Keratinocyte (primary cell): ENCODE results near the gene CCDC18. TPM values are rescaled to one million over a fixed set of nuclear protein-coding genes. Genes with fewer than 3 reads are reported as not detected.
A peak's percentile ranks its signal among the peaks of the same experiment; 100 is the strongest.

Source experiments
- DNase-seq: peaks from one replicate; pipeline ENCODE4 v3.0.0-alpha.2; 2011; ENCODE audit warnings: low read depth, missing footprints, low spot score
- FAIRE-seq: peaks from 2 replicates; lab custom pipeline; 2011; peaks lifted over from hg19 to GRCh38; lab: Jason Lieb, UNC
- H2AFZ ChIP-seq: 2 replicates; pipeline ENCODE4 v1.6.0; 2012; ENCODE audit warnings: low read length, control low read depth, inconsistent platforms; ENCODE audit not compliant: control insufficient read depth
- H3K27ac ChIP-seq: 2 replicates; pipeline ENCODE4 v1.5.1; 2011; ENCODE audit warnings: low read length; ENCODE audit not compliant: control insufficient read depth, insufficient read depth
- H3K27me3 ChIP-seq: 3 replicates; pipeline ENCODE4 v1.6.0; 2011; ENCODE audit warnings: low read length; ENCODE audit not compliant: control insufficient read depth, insufficient read depth; ENCODE audit errors: extremely low read depth
- H3K36me3 ChIP-seq, 2 experiments: 2 replicates in 1 of 2; 3 replicates in 1 of 2; pipeline ENCODE4 v1.5.1; 2011; ENCODE audit warnings: low read length in 2 of 2, mild to moderate bottlenecking in 1 of 2; ENCODE audit not compliant: control insufficient read depth in 2 of 2, insufficient read depth in 2 of 2; ENCODE audit errors: extremely low read depth in 1 of 2
- H3K4me1 ChIP-seq: 3 replicates; pipeline ENCODE4 v1.5.1; 2011; ENCODE audit warnings: low read length; ENCODE audit not compliant: control insufficient read depth, insufficient read depth; ENCODE audit errors: extremely low read depth
- H3K4me2 ChIP-seq: 3 replicates; pipeline ENCODE4 v1.6.0; 2011; ENCODE audit warnings: low read depth, low read length; ENCODE audit not compliant: control insufficient read depth, insufficient read depth; ENCODE audit errors: extremely low read depth
- H3K4me3 ChIP-seq, 3 experiments: fragments of 200-600 bp in 1 of 3; sonication (generic) in 1 of 3; 2 replicates in 2 of 3; 3 replicates in 1 of 3; pipeline ENCODE4 v1.5.1; 2011 to 2016; ENCODE audit warnings: low read length in 3 of 3, mild to moderate bottlenecking in 3 of 3, control low read depth in 2 of 3, inconsistent platforms in 1 of 3, low read depth in 1 of 3, mixed read lengths in 1 of 3, mixed run types in 1 of 3, moderate library complexity in 1 of 3; ENCODE audit not compliant: control insufficient read depth in 2 of 3, insufficient read depth in 2 of 3; ENCODE audit errors: extremely low read depth in 1 of 3
- H3K79me2 ChIP-seq: 2 replicates; pipeline ENCODE4 v1.6.0; 2012; ENCODE audit warnings: low read length; ENCODE audit not compliant: control insufficient read depth, insufficient read depth
- H3K9ac ChIP-seq: 3 replicates; pipeline ENCODE4 v1.6.0; 2011; ENCODE audit warnings: low read length; ENCODE audit not compliant: control insufficient read depth, insufficient read depth; ENCODE audit errors: extremely low read depth
- H3K9me1 ChIP-seq: 3 replicates; pipeline ENCODE4 v1.6.0; 2011; ENCODE audit warnings: low read length; ENCODE audit not compliant: control insufficient read depth, insufficient read depth; ENCODE audit errors: extremely low read depth
- H3K9me3 ChIP-seq: 2 replicates; pipeline ENCODE4 v1.5.1; 2012; ENCODE audit warnings: low read depth, low read length; ENCODE audit not compliant: control insufficient read depth
- H4K20me1 ChIP-seq: 3 replicates; pipeline ENCODE4 v1.6.0; 2011; ENCODE audit warnings: low read length; ENCODE audit not compliant: control insufficient read depth, insufficient read depth; ENCODE audit errors: extremely low read depth
- EZH2 ChIP-seq: IDR thresholded peaks from one replicate; pipeline ENCODE4 v1.6.1; 2012; ENCODE audit warnings: inconsistent platforms, mild to moderate bottlenecking, low read length, moderate library complexity
- dilution Hi-C: fragments of 300-500 bp; cut with MboI; formaldehyde crosslinking; loops from one replicate; pipeline ENCODE4 v1.7.0; 2020; ENCODE audit warnings: low sequenced_read_pairs; ENCODE audit not compliant: extremely low pct_ligation_motif_present
- polyA plus RNA-seq, 5 experiments: library from polyadenylated mRNA; depleted of rRNA in 3 of 5; stranded (reverse) in 3 of 5; stranded (forward) in 1 of 5; unstranded in 1 of 5; fragments of >200 nt; gene quantifications; 1 replicate in 1 of 5; 2 replicates in 3 of 5; 3 replicates in 1 of 5; pipeline versions ENCODE4 v1.2.1 to v1.2.3, GENCODE V29; 2011 to 2012; ENCODE audit warnings: missing spikeins in 2 of 5, low read depth in 1 of 5, low replicate concordance in 1 of 5
- TF ChIP-seq, protein P1 (sequence below), 3 experiments: IDR thresholded peaks in 1 of 3; conservative IDR thresholded peaks in 1 of 3; optimal IDR thresholded peaks in 1 of 3; 2 replicates in 2 of 3; 3 replicates in 1 of 3; pipeline versions ENCODE3 to v1.5.1; 2011; ENCODE audit warnings: low read length in 3 of 3, mild to moderate bottlenecking in 3 of 3, moderate library complexity in 2 of 3, control low read depth in 1 of 3, inconsistent platforms in 1 of 3; ENCODE audit not compliant: insufficient read depth in 2 of 3; ENCODE audit errors: extremely low read depth in 1 of 3

The CCDC18 gene
- polyA plus RNA-seq, 1 donor (not counting 4 experiments of a cell fraction or from before 2014, with no cell fraction given), result 6.0 TPM

DNA sequence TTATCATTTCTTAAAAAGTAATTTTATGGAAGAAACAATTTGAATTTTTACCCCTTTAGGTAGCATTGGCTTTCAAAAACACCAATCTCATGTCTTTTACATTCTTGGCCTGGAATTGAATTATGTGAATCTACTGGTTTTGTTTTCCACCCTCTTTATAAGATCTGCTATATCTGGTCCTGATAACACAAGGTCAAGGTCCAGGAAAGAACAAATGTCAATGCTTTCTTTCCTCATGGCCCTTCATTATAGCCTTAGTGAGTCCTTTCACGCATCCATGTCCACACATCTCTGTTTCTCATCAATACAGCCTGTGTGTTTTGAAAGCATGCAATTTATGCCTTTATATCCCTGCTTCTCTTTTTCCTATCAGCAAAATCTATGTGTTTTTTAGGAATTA lies 141.2 kb downstream of the CCDC18 start:
- TF ChIP-seq, protein P1, sequence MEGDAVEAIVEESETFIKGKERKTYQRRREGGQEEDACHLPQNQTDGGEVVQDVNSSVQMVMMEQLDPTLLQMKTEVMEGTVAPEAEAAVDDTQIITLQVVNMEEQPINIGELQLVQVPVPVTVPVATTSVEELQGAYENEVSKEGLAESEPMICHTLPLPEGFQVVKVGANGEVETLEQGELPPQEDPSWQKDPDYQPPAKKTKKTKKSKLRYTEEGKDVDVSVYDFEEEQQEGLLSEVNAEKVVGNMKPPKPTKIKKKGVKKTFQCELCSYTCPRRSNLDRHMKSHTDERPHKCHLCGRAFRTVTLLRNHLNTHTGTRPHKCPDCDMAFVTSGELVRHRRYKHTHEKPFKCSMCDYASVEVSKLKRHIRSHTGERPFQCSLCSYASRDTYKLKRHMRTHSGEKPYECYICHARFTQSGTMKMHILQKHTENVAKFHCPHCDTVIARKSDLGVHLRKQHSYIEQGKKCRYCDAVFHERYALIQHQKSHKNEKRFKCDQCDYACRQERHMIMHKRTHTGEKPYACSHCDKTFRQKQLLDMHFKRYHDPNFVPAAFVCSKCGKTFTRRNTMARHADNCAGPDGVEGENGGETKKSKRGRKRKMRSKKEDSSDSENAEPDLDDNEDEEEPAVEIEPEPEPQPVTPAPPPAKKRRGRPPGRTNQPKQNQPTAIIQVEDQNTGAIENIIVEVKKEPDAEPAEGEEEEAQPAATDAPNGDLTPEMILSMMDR (optimal IDR thresholded peaks at IDR 0.05 in 1 of 3, IDR thresholded peaks at IDR 0.05 in 1 of 3, conservative IDR thresholded peaks at IDR 0.05 in 1 of 3; ENCODE audit: extremely low read depth in 1 of 3, insufficient read depth in 2 of 3, low read length in 3 of 3), result no peak
- no peak for TF ChIP-seq EZH2

DNA sequence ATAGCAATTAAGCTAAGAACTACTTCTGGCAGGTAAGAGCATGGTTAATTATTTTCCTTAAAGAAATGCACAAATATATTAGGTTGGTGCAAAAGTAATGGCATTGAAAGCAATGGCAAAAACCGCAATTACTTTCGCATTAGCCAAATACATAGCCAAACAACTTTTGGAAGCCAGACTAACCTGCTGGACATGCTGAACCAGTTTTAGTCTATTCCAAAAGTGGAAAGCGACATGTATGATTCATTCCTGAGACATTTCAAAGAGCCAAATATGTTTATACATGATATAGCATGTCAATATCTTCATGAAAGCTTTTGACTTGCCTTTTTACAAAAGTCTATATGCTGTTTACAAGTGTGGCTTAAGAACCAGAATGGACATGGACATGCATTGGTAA lies 141.8 kb downstream of the CCDC18 start:
- Histone ChIP-seq H2AFZ (no peak overlapping the region), H3K4me2 (peak overlapping the region; percentile 81), H3K4me1 (peaks cover 41% of the 10 kb centered on the region), H3K9me1 (peaks cover 3% of the 10 kb centered on the region), H3K36me3 (no peaks in the 10 kb centered on the region), H3K4me3 (peak overlapping the region in 2 of 3 experiments; percentile 7 to 22), H3K9ac (no peak overlapping the region), H3K9me3 (no peaks in the 10 kb centered on the region), H3K27ac (peak overlapping the region; percentile 50), H3K79me2 (no peaks in the 10 kb centered on the region), H3K27me3 (no peaks in the 10 kb centered on the region), H4K20me1 (no peaks in the 10 kb centered on the region)
- dilution Hi-C loops, result no loop called here
- FAIRE-seq (peak; percentile 94), DNase-seq (no peak)
- no peak for TF ChIP-seq EZH2
- TF ChIP-seq, protein P1 (optimal IDR thresholded peaks at IDR 0.05 in 1 of 3, IDR thresholded peaks at IDR 0.05 in 1 of 3, conservative IDR thresholded peaks at IDR 0.05 in 1 of 3; ENCODE audit: extremely low read depth in 1 of 3, insufficient read depth in 2 of 3, low read length in 3 of 3), result no peak

More for the DNA sequence above, 141.2 kb downstream of the CCDC18 start:
- no peaks in the 10 kb centered on the region for H3K79me2 ChIP-seq
- H3K9me1 ChIP-seq, result peaks cover 3% of the 10 kb centered on the region
- H3K4me2 ChIP-seq, result no peak overlapping the region
- H3K4me1 ChIP-seq, result peaks cover 41% of the 10 kb centered on the region
- FAIRE-seq (no peak), DNase-seq (no peak)
- no peaks in the 10 kb centered on the region for H3K27me3 ChIP-seq
- dilution Hi-C loops, result no loop called here
- H3K9ac ChIP-seq, result no peak overlapping the region
- H2AFZ ChIP-seq, result no peak overlapping the region
- H3K9me3 ChIP-seq, result no peaks in the 10 kb centered on the region
- no peak overlapping the region for H3K4me3 ChIP-seq
- no peaks in the 10 kb centered on the region for H4K20me1 ChIP-seq
- no peaks in the 10 kb centered on the region for H3K36me3 ChIP-seq
- H3K27ac ChIP-seq, result no peak overlapping the region
